NCI-H1694 (cell line): ENCODE results near the gene LRIG1.

Experiments used
- DNase-seq: peaks from one replicate; lab custom pipeline; 2025; lab: John Stamatoyannopoulos, UW

LRIG1 gene

GRCh38 chr3:66385066-66385465, 115.8 kb downstream of the LRIG1 start:
- no peak for DNase-seq

- DNase-seq, result no peak
Observed at GRCh38 chr3:66383998-66384745, 116.7 kb downstream of the LRIG1 start.

- no peak for DNase-seq
Observed at GRCh38 chr3:66383023-66383422, 117.8 kb downstream of the LRIG1 start.

DNA sequence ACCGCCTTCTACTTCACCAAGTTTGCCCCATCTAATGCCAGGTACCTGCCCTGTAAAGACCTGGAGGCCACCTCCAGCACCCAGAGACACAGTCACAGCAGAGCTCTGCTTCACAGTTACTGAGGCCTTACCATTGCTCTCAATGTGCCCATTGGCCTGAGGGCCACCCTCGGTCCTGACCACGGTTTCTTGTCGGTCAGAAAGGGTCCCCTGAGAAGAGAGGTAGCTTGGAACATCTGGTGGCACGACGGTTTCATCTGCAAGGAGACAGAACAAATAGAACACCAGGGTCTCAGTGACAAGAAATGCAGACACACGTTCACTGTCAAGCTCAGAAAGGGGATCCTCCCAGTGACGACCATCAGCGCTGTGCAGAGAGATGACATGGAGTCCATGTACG, 118.7 kb downstream of the LRIG1 start:
- no peak for DNase-seq

GRCh38 chr3:66381626-66382025, 119.2 kb downstream of the LRIG1 start:
- no peak for DNase-seq

- no peak for DNase-seq
Observed at GRCh38 chr3:66380200-66380932, 120.5 kb downstream of the LRIG1 start.

DNA sequence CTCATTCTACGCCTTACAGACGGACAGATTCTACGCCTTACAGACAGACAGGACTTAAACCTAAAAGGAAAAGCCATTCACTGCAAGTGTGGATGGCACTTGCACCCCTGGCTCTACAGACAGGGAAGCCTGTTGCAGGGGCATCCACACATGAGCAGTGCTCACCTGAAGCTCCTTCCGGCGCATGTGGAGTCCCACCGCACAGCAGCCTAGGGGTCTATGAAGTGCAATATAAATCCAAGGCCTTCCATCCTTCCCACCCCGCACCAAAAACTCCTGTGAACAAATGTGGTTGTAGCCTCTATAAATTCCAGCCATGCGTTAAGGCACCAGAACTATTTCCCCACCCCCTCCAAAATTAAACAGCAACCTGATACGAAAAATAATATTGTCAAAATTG, 121.3 kb downstream of the LRIG1 start:
- DNase-seq, result no peak

GRCh38 chr3:66378256-66378655, 122.6 kb downstream of the LRIG1 start:
- DNase-seq, result no peak

DNA sequence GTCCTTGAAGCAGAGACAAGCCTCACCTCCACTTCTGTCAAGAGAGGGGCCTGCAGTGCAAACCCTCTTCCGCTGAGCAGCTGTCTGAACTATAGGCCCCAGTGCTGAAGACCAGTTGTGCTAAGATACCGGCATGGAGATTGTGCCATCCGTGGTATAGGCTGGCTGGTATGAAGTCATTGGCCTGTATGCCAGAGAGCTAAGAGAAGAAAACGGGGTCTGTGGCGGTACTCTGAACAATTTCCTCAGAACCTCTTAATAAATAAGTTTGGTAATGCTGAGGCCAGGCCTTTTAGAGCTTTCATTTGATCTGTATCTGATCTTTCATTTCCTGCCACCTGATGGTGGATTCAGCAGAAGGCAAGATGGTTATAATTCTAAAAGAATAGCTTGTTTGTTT, 123.0 kb downstream of the LRIG1 start:
- DNase-seq, result no peak

GRCh38 chr3:66376568-66376967, 124.3 kb downstream of the LRIG1 start:
- DNase-seq, result no peak

GRCh38 chr3:66372681-66373350, 128.0 kb downstream of the LRIG1 start:
- no peak for DNase-seq

- no peak for DNase-seq
Observed at GRCh38 chr3:66371432-66371831, 129.4 kb downstream of the LRIG1 start.

DNA sequence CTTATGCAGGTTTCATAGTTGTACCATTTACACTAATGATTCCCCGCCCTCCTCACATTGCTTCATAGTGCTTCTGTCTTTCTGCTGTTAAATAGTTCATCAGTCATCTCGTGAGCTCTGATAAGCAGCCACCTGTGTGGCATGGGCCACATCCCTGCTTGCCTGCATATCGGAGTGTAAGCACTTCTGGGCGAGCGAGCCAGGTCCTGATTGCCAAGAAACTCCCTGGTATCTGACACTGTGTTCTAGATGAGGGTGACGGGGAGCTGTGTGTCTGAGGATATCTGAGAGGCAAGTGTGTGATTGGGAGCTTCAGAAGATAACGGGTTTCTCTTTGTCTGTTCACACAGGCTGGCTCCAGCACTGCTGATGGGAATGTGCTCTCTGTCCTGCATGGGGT, 130.6 kb downstream of the LRIG1 start:
- DNase-seq, result no peak

DNA sequence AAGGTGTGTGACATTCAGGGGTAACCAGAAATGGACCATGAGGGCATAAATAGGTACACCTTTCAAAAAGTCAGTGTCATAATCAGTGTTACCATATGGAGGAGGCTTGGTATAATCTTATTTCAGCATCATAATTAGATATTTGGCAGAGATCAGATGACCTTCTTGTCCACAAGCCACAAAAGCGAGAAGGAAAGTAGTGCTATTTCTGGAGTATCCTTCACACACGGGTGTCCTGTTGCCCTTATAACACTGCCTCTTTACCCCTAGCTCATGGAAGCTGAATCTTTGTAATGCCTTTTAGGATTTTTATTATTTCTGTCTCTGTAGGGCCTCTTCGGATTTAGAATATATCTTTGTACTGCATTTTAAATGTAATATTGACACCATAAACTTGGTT, 132.8 kb downstream of the LRIG1 start:
- no peak for DNase-seq

DNA sequence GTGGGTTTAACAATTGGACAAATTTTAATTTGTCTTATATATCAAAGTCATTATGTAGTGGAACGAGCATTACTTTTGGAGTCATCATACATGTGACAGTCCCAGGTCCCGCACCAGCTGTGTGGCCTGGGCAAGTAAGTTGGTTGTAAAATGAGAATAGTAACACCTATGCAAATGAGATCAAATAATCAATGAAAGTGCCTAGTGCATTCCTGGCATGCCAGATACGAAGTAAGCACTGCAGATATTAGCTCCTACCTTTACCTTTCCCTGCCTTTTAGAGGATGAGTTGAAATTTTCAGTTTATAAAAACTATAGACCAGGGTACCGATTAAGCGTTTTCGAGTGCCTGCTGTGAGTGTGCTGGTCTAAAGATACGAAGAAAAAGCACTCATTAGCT, 134.1 kb downstream of the LRIG1 start:
- no peak for DNase-seq

DNA sequence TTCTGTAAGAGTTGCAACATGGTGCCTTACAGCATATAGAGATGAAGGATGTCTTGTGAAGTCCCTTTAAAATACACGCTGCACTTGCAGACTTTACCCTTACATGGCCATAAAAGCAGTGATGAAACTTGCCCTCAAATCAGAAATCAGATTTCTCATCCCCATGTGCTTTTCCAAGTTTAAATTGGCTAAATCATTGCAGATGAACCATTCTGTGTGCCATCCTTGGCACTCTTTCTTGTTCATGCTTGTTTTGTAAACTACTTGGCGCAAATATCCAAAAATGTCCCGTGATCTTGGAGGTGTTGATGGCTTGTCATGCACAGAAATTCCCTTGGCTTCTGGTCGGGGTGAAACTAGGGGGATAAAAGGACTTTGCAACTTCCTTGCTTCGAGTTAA, 135.7 kb downstream of the LRIG1 start:
- DNase-seq, result no peak

DNA sequence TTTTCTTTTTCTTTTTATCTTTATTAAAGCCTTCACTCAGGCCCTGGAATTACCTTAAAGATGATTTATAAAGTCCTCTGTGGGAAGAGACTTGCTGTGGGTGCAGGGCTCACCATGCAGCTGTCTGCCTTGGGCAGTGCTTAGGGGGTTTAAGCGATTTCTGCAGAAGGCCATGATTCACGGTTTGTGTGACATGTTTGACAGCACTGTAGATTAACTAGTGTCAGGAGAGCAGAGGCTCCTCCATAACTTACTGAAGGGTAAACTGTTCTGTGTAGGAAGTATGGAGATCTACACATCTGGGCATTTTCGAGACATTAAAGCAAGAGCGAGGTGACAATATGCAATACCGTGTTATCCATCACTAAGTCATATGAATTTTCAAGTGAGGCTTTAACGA, 137.7 kb downstream of the LRIG1 start:
- DNase-seq, result no peak

DNA sequence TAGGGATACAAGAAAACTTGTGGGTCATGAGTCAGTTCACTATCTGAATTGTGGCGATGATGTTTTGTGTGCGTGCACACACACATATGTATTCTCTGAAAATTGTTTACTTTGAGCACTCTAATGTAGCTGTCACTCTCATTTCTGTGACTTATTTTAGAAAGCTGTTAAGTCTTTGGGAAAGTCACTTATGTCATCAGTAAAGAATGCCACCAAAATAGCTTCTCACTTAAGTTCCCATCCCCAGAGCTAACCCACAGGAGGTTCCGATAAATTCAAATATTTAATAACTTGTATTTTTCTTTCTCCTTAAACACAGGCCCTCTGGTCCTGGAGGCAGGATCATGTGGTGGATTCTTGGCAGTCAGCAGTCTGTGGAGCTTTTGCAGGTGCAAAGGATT, 138.3 kb downstream of the LRIG1 start:
- DNase-seq, result no peak

GRCh38 chr3:66361356-66361755, 139.5 kb downstream of the LRIG1 start:
- no peak for DNase-seq

DNA sequence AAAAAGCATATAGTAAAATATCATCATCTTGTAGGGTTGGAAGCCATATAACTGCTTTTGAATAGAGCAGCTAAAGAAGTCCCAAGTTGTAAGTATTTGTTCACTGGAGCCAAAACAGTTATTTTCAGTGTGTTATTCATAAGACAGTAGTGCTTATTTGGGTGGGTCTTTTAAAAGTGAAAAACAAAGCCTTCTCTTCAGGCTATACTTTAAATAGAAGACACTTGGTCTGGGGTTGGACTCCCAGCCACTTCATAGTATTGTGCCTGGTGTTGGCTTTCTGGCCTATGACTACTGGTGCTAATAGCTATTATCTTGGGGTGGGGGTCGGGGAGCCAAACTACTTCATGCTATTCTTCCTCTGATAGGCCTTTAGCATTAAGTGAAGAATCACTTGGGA, 144.8 kb downstream of the LRIG1 start:
- no peak for DNase-seq

- no peak for DNase-seq
Observed at GRCh38 chr3:66355394-66355793, 145.4 kb downstream of the LRIG1 start.

- DNase-seq, result no peak
Observed at GRCh38 chr3:66354001-66354400, 146.8 kb downstream of the LRIG1 start.

- no peak for DNase-seq
Observed at GRCh38 chr3:66353530-66353929, 147.3 kb downstream of the LRIG1 start.
